ENCODE measurements around the gene ATPAF2.
A peak's percentile ranks its signal among the peaks of the same experiment; 100 is the strongest.

The ATPAF2 gene

GRCh38 chr17:18039535-18040260 lies 730 bp upstream of the ATPAF2 start:
- no peak for DNase-seq

- no peak for DNase-seq
Measured at GRCh38 chr17:18038149-18038850, 668 bp downstream of the ATPAF2 start.

GRCh38 chr17:18037486-18037885 lies 1.5 kb downstream of the ATPAF2 start:
- no peak for DNase-seq

GRCh38 chr17:18035704-18036103 lies 3.3 kb downstream of the ATPAF2 start:
- no peak for DNase-seq

GRCh38 chr17:18033442-18034099 lies 5.4 kb downstream of the ATPAF2 start:
- peak; percentile 70 for DNase-seq

GRCh38 chr17:18031955-18032354 lies 7.0 kb downstream of the ATPAF2 start:
- DNase-seq: no peak

GRCh38 chr17:18028952-18029540 lies 9.9 kb downstream of the ATPAF2 start:
- DNase-seq: no peak

GRCh38 chr17:18028114-18028951 lies 10.6 kb downstream of the ATPAF2 start:
- DNase-seq: no peak

GRCh38 chr17:18027280-18027679 lies 11.7 kb downstream of the ATPAF2 start:
- DNase-seq: no peak

GRCh38 chr17:18025945-18026776 lies 12.8 kb downstream of the ATPAF2 start:
- no peak for DNase-seq

GRCh38 chr17:18025241-18025944 lies 13.6 kb downstream of the ATPAF2 start:
- DNase-seq: no peak

GRCh38 chr17:18021372-18021771 lies 17.6 kb downstream of the ATPAF2 start:
- no peak for DNase-seq

GRCh38 chr17:18020971-18021370 lies 18.0 kb downstream of the ATPAF2 start:
- DNase-seq: no peak

- no peak for DNase-seq
Measured at GRCh38 chr17:18019838-18020154, 19.2 kb downstream of the ATPAF2 start.

- no peak for DNase-seq
Measured at GRCh38 chr17:18018411-18018921, 20.5 kb downstream of the ATPAF2 start.

GRCh38 chr17:18017958-18018357 lies 21.0 kb downstream of the ATPAF2 start:
- DNase-seq: no peak

- DNase-seq: no peak
Measured at GRCh38 chr17:18016426-18016825, 22.5 kb downstream of the ATPAF2 start.

- DNase-seq: no peak
Measured at GRCh38 chr17:18015593-18015992, 23.4 kb downstream of the ATPAF2 start.

GRCh38 chr17:18014006-18014405 lies 25.0 kb downstream of the ATPAF2 start:
- DNase-seq: no peak

- no peak for DNase-seq
Measured at GRCh38 chr17:18011286-18011685, 27.7 kb downstream of the ATPAF2 start.
